ENCODE measurements around the gene DHRSX. TPM values are rescaled to one million over a fixed set of nuclear protein-coding genes. Genes with fewer than 3 reads are reported as not detected.

DHRSX gene
- polyA plus RNA-seq, 3 donors = 12.9 to 33.2 (median 28.3) TPM

DNA sequence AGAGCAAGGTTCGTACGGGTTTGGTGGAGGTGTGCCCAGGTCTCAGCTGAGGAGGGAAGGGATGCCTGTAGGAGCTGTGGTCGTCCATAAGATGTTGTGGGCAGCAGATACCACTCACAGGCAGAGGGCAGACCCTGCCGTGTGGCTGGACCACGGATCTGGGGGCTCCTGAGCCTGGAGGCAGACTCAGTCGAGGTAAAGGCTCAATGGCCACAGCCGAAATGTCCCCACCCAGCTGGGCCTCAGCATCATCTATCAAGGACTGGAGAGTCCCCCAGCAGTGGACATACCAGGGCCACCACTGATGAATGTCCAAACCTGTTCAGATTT is 98.5 kb downstream of the DHRSX start:
- peaks cover 4 to 7% (median 5%) of the 10 kb centered on the region in 7 donors for H3K9me3 Mint-ChIP-seq
- H3K4me3 ChIP-seq (replicated peaks in 1 of 3; ENCODE audit: low read depth in 2 of 3, low read length in 3 of 3) = no peak overlapping the region
- no peak overlapping the region for H3K4me2 ChIP-seq (replicated peaks; ENCODE audit: extremely low read depth, low read length, poor library complexity, severe bottlenecking)
- H3K4me3 Mint-ChIP-seq = no peak overlapping the region
- H2AFZ ChIP-seq (ENCODE audit: insufficient read depth, low read depth, low read length, poor library complexity, severe bottlenecking) = no peak overlapping the region
- H3K27me3 ChIP-seq (ENCODE audit: control insufficient read depth in 2 of 2, insufficient read depth in 2 of 2, low read length in 2 of 2) = no peaks in the 10 kb centered on the region
- peaks cover 0 to 2% (median 1%) of the 10 kb centered on the region in 3 donors for H3K27me3 Mint-ChIP-seq (ENCODE audit: low read depth in 3 of 3)
- TF ChIP-seq, protein P1, sequence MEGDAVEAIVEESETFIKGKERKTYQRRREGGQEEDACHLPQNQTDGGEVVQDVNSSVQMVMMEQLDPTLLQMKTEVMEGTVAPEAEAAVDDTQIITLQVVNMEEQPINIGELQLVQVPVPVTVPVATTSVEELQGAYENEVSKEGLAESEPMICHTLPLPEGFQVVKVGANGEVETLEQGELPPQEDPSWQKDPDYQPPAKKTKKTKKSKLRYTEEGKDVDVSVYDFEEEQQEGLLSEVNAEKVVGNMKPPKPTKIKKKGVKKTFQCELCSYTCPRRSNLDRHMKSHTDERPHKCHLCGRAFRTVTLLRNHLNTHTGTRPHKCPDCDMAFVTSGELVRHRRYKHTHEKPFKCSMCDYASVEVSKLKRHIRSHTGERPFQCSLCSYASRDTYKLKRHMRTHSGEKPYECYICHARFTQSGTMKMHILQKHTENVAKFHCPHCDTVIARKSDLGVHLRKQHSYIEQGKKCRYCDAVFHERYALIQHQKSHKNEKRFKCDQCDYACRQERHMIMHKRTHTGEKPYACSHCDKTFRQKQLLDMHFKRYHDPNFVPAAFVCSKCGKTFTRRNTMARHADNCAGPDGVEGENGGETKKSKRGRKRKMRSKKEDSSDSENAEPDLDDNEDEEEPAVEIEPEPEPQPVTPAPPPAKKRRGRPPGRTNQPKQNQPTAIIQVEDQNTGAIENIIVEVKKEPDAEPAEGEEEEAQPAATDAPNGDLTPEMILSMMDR (IDR thresholded peaks at IDR 0.05) = no peak
- H4K20me1 ChIP-seq (ENCODE audit: insufficient read depth, low read length) = no peaks in the 10 kb centered on the region
- intact Hi-C loops (cut with micrococcal nuclease) = no loop called here
- no peak for DNase-seq
- H3K9me3 ChIP-seq (replicated peaks in 1 of 2; ENCODE audit: control insufficient read depth in 1 of 2, insufficient read depth in 1 of 2, low read length in 2 of 2) = peaks cover 5 to 6% of the 10 kb centered on the region in 2 donors
- H3K79me2 ChIP-seq (ENCODE audit: insufficient read depth, low read length) = no peaks in the 10 kb centered on the region
- no peak overlapping the region for H3K27ac Mint-ChIP-seq
- H3K9ac ChIP-seq (ENCODE audit: insufficient read depth, low read length, poor library complexity, severe bottlenecking) = no peak overlapping the region
- H3K4me1 ChIP-seq (ENCODE audit: control insufficient read depth in 1 of 2, insufficient read depth in 2 of 2, low read length in 2 of 2) = no peaks in the 10 kb centered on the region
- no peaks in the 10 kb centered on the region for H3K4me1 Mint-ChIP-seq
- WGBS (ENCODE audit: insufficient coverage) = 97% methylated on average over 7 of the region's 7 CpGs
- no peak overlapping the region for H3K27ac ChIP-seq (ENCODE audit: low read depth in 1 of 2, low read length in 2 of 2)
- peaks cover 21 to 44% of the 10 kb centered on the region in 2 donors for H3K36me3 Mint-ChIP-seq
- peaks cover 0 to 28% of the 10 kb centered on the region in 2 donors for H3K36me3 ChIP-seq (replicated peaks in 1 of 2; ENCODE audit: control insufficient read depth in 1 of 2, insufficient read depth in 2 of 2, low read length in 2 of 2)

DNA sequence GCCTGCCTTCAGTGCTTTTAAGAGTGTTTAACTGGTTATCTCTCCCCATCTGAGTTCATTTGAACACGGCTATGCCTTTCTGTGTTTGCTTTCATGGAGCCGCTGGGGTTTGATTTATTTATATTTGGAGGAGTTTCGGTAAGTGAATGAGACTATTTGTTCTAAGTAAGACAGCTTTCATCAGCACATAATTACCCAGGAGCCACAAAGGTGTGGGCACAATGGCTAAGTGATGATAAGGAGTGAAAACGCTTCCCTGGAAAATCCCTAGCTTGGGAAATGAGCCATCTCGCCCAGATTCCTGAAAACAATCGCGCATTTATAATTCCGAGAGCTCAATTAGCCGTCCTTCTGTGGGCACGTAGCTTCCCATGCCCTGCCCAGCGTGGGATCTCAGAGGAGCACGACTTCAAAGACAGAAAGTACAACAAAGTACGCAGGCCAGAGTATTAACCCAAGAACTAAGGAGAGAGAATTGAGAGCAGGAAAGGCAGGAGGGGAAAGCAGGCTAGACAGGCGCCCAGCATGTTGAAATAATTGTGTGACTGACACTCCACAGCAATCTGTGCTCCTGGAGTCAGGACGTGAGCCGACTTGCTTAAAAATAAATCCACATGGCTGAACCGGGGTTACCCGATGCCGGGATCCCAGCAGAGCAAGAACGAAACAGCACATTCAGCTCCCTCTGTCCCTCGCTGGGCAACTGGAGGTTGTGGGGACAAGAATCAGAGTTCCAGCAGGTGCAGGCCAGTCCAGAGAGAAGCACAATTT is 99.0 kb downstream of the DHRSX start:
- peaks cover 0 to 2% (median 1%) of the 10 kb centered on the region in 3 donors for H3K27me3 Mint-ChIP-seq (ENCODE audit: low read depth in 3 of 3)
- H3K36me3 Mint-ChIP-seq = peaks cover 16 to 39% of the 10 kb centered on the region in 2 donors
- Histone ChIP-seq H3K27ac (ENCODE audit: low read depth in 1 of 2, low read length in 2 of 2) (no peak overlapping the region), H3K9ac (ENCODE audit: insufficient read depth, low read length, poor library complexity, severe bottlenecking) (no peak overlapping the region), H3K36me3 (replicated peaks in 1 of 2; ENCODE audit: control insufficient read depth in 1 of 2, insufficient read depth in 2 of 2, low read length in 2 of 2) (peaks cover 0 to 23% of the 10 kb centered on the region in 2 donors), H3K4me3 (replicated peaks in 1 of 3; ENCODE audit: low read depth in 2 of 3, low read length in 3 of 3) (no peak overlapping the region), H3K4me2 (replicated peaks; ENCODE audit: extremely low read depth, low read length, poor library complexity, severe bottlenecking) (no peak overlapping the region), H3K79me2 (ENCODE audit: insufficient read depth, low read length) (no peaks in the 10 kb centered on the region), H2AFZ (ENCODE audit: insufficient read depth, low read depth, low read length, poor library complexity, severe bottlenecking) (no peak overlapping the region), H3K27me3 (ENCODE audit: control insufficient read depth in 2 of 2, insufficient read depth in 2 of 2, low read length in 2 of 2) (no peaks in the 10 kb centered on the region), H3K9me3 (replicated peaks in 1 of 2; ENCODE audit: control insufficient read depth in 1 of 2, insufficient read depth in 1 of 2, low read length in 2 of 2) (peaks cover 0 to under 1% of the 10 kb centered on the region in 2 donors), H4K20me1 (ENCODE audit: insufficient read depth, low read length) (no peaks in the 10 kb centered on the region), H3K4me1 (ENCODE audit: control insufficient read depth in 1 of 2, insufficient read depth in 2 of 2, low read length in 2 of 2) (no peaks in the 10 kb centered on the region)
- peak overlapping the region in 1 of 7 donors; percentile 45 for H3K27ac Mint-ChIP-seq
- H3K4me1 Mint-ChIP-seq = no peaks in the 10 kb centered on the region
- peaks cover 0 to 2% (median 0%) of the 10 kb centered on the region in 7 donors for H3K9me3 Mint-ChIP-seq
- WGBS (ENCODE audit: insufficient coverage) = 98% methylated on average over 18 of the region's 21 CpGs
- TF ChIP-seq, protein P1 (IDR thresholded peaks at IDR 0.05) = no peak
- no peak overlapping the region for H3K4me3 Mint-ChIP-seq
- no peak for DNase-seq
- intact Hi-C loops (cut with micrococcal nuclease) = no loop called here

Measured in CD14-positive monocyte (primary cell).